ENCODE data around the gene ATP6V0C. TPM values are rescaled to one million over a fixed set of nuclear protein-coding genes. Genes with fewer than 3 reads are reported as not detected.

The ATP6V0C gene
- total and polyA plus RNA-seq, 2 of the 8 experiments (the other 6 are each of a cell fraction or from before 2014, with no cell fraction given) = 125 to 176 TPM

- TF ChIP-seq JUN (IDR thresholded peaks at IDR 0.05; ENCODE audit: low read depth, low read length) = no peak
Measured at GRCh38 chr16:2535625-2536013, 21.9 kb downstream of the ATP6V0C start (continued).

Data from H1 (cell line).